Measurements from ENCODE around the gene CAMTA1.
"Not testable (repeated sequence)": the region's sequence is repeated elsewhere in the genome, so short reads cannot be mapped to it uniquely, and the experiment has no call there.

CAMTA1 gene, protein sequence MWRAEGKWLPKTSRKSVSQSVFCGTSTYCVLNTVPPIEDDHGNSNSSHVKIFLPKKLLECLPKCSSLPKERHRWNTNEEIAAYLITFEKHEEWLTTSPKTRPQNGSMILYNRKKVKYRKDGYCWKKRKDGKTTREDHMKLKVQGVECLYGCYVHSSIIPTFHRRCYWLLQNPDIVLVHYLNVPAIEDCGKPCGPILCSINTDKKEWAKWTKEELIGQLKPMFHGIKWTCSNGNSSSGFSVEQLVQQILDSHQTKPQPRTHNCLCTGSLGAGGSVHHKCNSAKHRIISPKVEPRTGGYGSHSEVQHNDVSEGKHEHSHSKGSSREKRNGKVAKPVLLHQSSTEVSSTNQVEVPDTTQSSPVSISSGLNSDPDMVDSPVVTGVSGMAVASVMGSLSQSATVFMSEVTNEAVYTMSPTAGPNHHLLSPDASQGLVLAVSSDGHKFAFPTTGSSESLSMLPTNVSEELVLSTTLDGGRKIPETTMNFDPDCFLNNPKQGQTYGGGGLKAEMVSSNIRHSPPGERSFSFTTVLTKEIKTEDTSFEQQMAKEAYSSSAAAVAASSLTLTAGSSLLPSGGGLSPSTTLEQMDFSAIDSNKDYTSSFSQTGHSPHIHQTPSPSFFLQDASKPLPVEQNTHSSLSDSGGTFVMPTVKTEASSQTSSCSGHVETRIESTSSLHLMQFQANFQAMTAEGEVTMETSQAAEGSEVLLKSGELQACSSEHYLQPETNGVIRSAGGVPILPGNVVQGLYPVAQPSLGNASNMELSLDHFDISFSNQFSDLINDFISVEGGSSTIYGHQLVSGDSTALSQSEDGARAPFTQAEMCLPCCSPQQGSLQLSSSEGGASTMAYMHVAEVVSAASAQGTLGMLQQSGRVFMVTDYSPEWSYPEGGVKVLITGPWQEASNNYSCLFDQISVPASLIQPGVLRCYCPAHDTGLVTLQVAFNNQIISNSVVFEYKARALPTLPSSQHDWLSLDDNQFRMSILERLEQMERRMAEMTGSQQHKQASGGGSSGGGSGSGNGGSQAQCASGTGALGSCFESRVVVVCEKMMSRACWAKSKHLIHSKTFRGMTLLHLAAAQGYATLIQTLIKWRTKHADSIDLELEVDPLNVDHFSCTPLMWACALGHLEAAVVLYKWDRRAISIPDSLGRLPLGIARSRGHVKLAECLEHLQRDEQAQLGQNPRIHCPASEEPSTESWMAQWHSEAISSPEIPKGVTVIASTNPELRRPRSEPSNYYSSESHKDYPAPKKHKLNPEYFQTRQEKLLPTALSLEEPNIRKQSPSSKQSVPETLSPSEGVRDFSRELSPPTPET (N-terminal part only)

GRCh38 chr1:6785318-6785727, at the start of gene CAMTA1:
Gene CAMTA1, plus strand, starts transcription at chr1:6785454. Its CDS starts 77 bp downstream, at chr1:6785531.
- DNase-seq: no peak

GRCh38 chr1:6738987-6739676, 46.1 kb upstream of the CAMTA1 start:
- no peak for DNase-seq

DNA sequence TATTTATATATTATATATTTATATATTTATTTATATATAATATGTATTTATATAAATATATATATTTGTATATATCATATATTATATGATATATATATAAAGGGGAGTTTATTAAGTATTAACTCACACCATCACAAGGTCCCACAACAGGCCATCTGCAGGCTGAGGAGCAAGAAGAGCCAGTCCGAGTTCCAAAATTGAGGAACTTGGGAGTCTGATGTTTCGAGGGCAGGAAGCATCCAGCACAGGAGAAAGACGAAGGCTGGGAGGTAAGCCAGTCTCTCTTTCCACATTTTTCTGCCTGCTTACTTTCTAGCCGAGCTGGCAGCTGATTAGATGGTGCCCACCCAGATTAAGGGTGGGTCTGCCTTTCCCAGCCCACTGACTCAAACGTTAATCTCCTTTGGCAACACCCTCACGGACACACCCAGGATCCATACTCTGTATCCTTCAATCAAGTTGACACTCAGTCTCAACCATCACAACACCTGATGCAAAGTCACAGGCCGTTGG, 42.5 kb upstream of the CAMTA1 start:
- not testable (repeated sequence) for DNase-seq

GRCh38 chr1:6743189-6744101, 41.8 kb upstream of the CAMTA1 start:
- DNase-seq: no peak

GRCh38 chr1:6745073-6745472, 40.2 kb upstream of the CAMTA1 start:
- no peak for DNase-seq

DNA sequence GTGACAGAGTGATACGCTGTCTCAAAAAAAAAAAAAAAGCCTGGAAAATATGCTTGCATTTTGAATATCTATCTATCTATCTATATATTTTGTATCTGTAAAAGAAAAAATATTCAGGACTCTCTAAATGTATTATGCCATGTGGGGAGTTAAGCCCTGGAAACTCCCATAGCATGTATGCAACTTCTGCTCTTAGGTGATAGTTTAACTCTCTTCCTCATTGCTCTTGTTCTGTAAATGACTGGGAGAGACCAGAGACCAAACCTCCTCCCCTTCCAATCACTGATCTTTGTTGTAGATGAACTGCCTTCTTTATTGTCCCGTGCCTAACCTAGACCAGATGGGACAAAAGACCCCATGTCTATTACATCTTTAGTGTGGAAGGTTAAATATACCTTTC, 37.6 kb upstream of the CAMTA1 start:
- no peak for DNase-seq

DNA sequence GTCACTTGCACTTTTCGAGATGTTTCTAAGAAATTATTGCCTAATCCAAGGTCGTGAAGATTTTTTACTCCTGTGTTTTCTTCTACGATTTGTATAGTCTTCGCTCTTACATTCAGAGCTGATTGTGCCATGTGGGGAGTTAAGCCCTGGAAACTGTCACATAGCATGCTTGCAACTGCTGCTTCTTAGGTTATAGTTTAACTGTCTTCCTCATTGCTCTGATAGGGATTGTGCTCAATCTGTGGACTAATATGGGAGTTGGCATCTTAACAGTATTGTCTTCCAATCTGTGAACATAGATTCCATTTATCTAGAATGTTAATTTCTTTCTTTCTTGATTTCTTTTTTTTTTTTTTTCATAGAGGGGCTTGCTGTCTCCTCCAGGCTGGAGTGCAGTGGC, 34.8 kb upstream of the CAMTA1 start:
- no peak for DNase-seq

GRCh38 chr1:6753320-6754140, 31.7 kb upstream of the CAMTA1 start:
- DNase-seq: no peak

- no peak for DNase-seq
Measured at GRCh38 chr1:6756457-6756856, 28.8 kb upstream of the CAMTA1 start.

- no peak for DNase-seq
Measured at GRCh38 chr1:6757719-6758435, 27.4 kb upstream of the CAMTA1 start.

- DNase-seq: no peak
Measured at GRCh38 chr1:6761196-6761737, 24.0 kb upstream of the CAMTA1 start.

- DNase-seq: no peak
Measured at GRCh38 chr1:6762060-6762459, 23.2 kb upstream of the CAMTA1 start.

- no peak for DNase-seq
Measured at GRCh38 chr1:6770751-6771440, 14.4 kb upstream of the CAMTA1 start.

- no peak for DNase-seq
Measured at GRCh38 chr1:6771441-6771769, 13.8 kb upstream of the CAMTA1 start.

DNA sequence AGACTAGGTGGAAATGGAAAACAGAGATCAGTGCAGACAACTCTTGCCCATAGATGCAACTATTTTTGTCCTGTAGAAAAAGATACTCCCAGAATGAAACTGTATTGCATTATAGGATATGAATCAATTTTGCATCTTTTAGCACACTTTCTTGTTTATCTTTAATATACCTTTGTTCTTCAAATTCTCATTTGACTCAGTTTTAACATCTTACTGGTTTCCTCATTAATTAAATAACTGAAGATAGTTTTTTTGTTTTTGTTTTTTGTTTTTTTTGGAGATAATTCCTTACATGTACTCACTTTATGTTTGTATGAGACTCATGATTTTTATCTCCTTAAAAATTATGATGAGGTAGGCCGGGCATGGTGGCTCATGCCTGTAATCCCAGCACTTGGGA, 10.9 kb upstream of the CAMTA1 start:
- no peak for DNase-seq

DNA sequence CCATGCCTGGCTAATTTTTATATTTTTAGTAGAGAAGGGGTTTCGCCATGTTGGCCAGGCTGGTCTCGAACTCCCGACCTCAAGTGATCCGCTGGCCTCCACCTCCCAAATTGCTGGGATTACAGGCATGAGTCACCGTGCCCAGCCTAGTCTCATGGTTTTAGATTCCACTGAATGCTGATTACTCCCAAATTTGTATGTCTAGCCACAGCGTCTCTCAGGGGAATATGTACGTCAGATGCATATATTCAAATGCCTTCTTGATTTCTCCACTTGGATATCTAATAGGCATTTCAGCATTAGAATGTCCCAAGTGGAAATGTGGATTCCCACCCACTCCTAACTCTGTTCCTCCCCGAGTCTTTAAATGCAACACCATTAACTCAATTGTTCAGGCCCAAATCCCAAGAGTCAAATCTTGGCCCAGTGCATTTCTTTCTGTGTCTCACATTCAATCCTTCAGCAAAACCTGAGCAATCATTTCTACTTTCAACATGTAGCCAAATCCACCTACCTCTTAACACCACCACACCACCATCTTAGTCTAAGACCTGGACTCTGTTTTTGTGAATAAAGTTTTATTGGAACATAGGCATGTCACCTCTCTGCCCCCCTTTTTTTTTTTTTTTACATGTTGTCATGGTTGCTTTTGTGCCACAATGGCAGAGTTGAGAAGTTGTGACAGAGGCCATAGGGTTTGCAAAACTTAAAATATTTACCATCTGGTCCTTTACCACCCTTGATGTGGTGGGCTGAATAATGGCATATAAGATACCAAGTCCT, 9.8 kb upstream of the CAMTA1 start:
- no peak for DNase-seq

- no peak for DNase-seq
Measured at GRCh38 chr1:6776389-6776788, 8.9 kb upstream of the CAMTA1 start.

- DNase-seq: no peak
Measured at GRCh38 chr1:6776895-6777294, 8.4 kb upstream of the CAMTA1 start.
